Bladder microvascular endothelial cell (primary cell): ENCODE measurements around the gene JMJD6. TPM values are rescaled to one million over a fixed set of nuclear protein-coding genes. Genes with fewer than 3 reads are reported as not detected.

Source experiments
- total RNA-seq: library from RNA; depleted of rRNA; stranded (reverse); fragments of >200 nt; gene quantifications from 2 replicates; pipeline ENCODE4 v1.2.3, GENCODE V29; 2014

JMJD6 gene
- 17.2 and 21.5 TPM in 2 replicates for total RNA-seq

GRCh38 chr17:76726231-76726775, at the start of gene JMJD6:
Gene JMJD6 (minus strand): TSS chr17:76726606. CDS start chr17:76726475, 131 bp downstream.

DNA sequence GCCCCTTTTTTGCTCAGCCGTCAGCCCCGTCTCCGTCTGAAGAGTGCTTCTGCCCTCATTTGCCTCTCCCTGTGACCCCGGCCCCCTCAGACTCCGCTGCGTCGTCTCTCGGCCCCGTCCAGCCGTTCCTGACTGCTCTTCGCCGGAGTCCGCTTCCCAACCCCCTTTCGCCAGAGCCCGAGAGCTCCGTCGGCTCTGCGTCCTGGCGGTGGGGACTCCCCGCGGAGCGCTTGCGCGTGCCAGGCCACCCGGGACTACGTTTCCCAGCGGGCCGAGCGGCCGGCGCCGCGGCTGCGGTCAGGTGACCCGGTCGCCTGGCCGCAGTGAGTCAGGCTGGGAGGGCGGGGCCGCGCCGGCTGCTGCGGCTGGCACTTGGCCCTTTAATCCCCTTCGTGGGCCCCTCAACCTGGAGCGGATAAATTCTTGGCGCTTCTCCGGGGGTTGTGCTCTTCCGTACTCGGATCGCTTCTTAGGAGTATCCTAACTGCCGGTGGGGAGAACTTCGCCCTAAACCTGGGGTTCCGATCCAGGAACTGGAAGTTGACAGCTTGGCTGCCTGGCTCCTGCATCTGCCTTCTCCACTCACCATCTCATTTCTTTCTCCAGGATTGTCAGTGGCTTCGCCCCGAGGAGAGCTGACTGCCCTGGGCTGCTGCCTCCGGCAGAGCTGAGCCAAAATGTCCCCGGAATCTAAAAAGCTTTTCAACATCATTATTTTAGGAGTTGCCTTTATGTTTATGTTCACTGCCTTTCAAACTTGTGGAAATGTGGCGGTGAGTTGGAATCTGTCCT, 11.5 kb upstream of the JMJD6 start, which contains the start of gene MFSD11:
TSS of gene MFSD11 (plus strand) at position 444 of the 792 bp plus-strand sequence. CDS start at position 678, 234 bp downstream.

GRCh38 chr17:76737082-76737675, 10.8 kb upstream of the JMJD6 start, which contains the start of gene SRSF2:
Gene SRSF2 (minus strand): TSS chr17:76737331. CDS start chr17:76737160, 171 bp downstream.

GRCh38 chr17:76726776-76727718, 641 bp upstream of the JMJD6 start, which contains the start of gene METTL23:
Gene METTL23 (plus strand): TSS chr17:76726839. CDS start chr17:76729711, 2,872 bp downstream.

GRCh38 chr17:76710863-76711611, 15.4 kb downstream of the JMJD6 start, which contains the start of gene MXRA7:
Gene MXRA7 (minus strand): TSS chr17:76710965. CDS start chr17:76710946, 19 bp downstream.

Other genes starting within 250 kb of the JMJD6 start
- gene RHBDF2, start 225.2 kb downstream of the JMJD6 start, total RNA-seq, result 14.9 and 50.5 TPM in 2 replicates
- 3.3 and 4.4 TPM in 2 replicates for gene CYGB, start 188.9 kb downstream of the JMJD6 start, total RNA-seq
- gene PRCD, start 186.6 kb downstream of the JMJD6 start, total RNA-seq, result 0.38 and 0.49 TPM in 2 replicates
- 0.82 and 3.6 TPM in 2 replicates for gene ST6GALNAC2, start 140.7 kb downstream of the JMJD6 start, total RNA-seq
- gene ST6GALNAC1, start 82.8 kb downstream of the JMJD6 start, total RNA-seq, result not detected in 2 replicates
- 86.6 and 156 TPM in 2 replicates for gene MXRA7, start 15.6 kb downstream of the JMJD6 start, total RNA-seq
- gene METTL23, start 233 bp upstream of the JMJD6 start, total RNA-seq, result 13.6 and 16.9 TPM in 2 replicates
- gene SRSF2, start 10.7 kb upstream of the JMJD6 start, total RNA-seq, result 152 and 230 TPM in 2 replicates
- gene MFSD11, start 11.5 kb upstream of the JMJD6 start, total RNA-seq, result 19.3 and 31.5 TPM in 2 replicates
- 0.49 and 0.50 TPM in 2 replicates for gene MGAT5B, start 141.8 kb upstream of the JMJD6 start, total RNA-seq